Heart left ventricle (tissue), 13 donors: ENCODE results near the gene ACKR3.

Experiments
- CTCF ChIP-seq, 12 donors: fragments of 200-600 bp; sonication (generic) in 4 of 12; IDR thresholded peaks; one replicate each; pipeline versions ENCODE4 v1.5.0 to v1.8.0; 2018 to 2022; ENCODE audit warnings: antibody characterized with exemption in 12 of 12, mild to moderate bottlenecking in 5 of 12
- POLR2A ChIP-seq, 2 donors: fragments of 450-650 bp; IDR thresholded peaks; one replicate each; pipeline ENCODE4 v1.6.1; 2017; ENCODE audit warnings: antibody characterized with exemption in 2 of 2, mild to moderate bottlenecking in 2 of 2, moderate library complexity in 2 of 2
- donor health status: ischemic (EF 13 %, LVEDD 7.1; RV severe dilation, severe dysfunction).
- donor health status: DM: no; HTN: yes; CAD: no.
- donor health status: DM: no; HTN: no; CAD: no.
- donor health status: ischemic (EF 25% LVEDD 6.9; RV normal size, moderate dysfunction).
- donor health status: ischemic (EF 25% LVEDD 5.7; RV mildly dilated, moderate dysfunction).
- donor health status: ischemic (EF 35%, LVEDD 5.7; RV mildly dilated, moderate dysfunction).
- donor health status: nonischemic (EF 11% LVEDD 7.7; RV severe dilation, severe dysfunction).
- donor health status: DM: yes; HTN: yes; CAD: no.
- donor health status: PGD.
- donor health status: ischemic (EF 29% LVEDD 5.4; RV normal size, mild dysfunction).
- donor health status: nonischemic (EF 23%, LVEDD 6.1; RV moderate dilation, normal function).

- no peak for TF ChIP-seq CTCF (IDR thresholded peaks at IDR 0.05)
- TF ChIP-seq POLR2A (IDR thresholded peaks at IDR 0.05): no peak
Observed at GRCh38 chr2:236618370-236618769, 48.7 kb downstream of the ACKR3 start.
